Activated B cell treated with CpG ODN at 0.5 μM for 24 hours (primary cell): ENCODE results near the gene VPS11. TPM values are rescaled to one million over a fixed set of nuclear protein-coding genes. Genes with fewer than 3 reads are reported as not detected.

Experiments used
- ATAC-seq: fragments of 200-7000 bp; cut with Tn5 transposase; one replicate; pipeline ENCODE4 v1.10.0; 2021; ENCODE audit warnings: low read depth, mild to moderate bottlenecking, moderate library complexity
- CTCF ChIA-PET: fragments of 350-600 bp; sonication (Branson Sonifier 250); formaldehyde crosslinking; loops from one replicate; lab custom pipeline; 2021; ENCODE audit warnings: antibody characterized with exemption; lab: Charles Lee
- POLR2A ChIA-PET: fragments of 350-600 bp; sonication (Branson Sonifier 250); formaldehyde crosslinking; loops from one replicate; lab custom pipeline; 2021; ENCODE audit warnings: antibody characterized with exemption; lab: Charles Lee
- DNase-seq: peaks from one replicate; pipeline ENCODE4 v3.0.0; 2022
- H3K27ac Mint-ChIP-seq: one replicate; pipeline ENCODE4 v1.8.0; 2020; ENCODE audit warnings: mixed read lengths
- H3K27me3 Mint-ChIP-seq: one replicate; pipeline ENCODE4 v1.8.0; 2021; ENCODE audit warnings: mixed read lengths
- H3K36me3 Mint-ChIP-seq: one replicate; pipeline ENCODE4 v1.8.0; 2021; ENCODE audit warnings: low read depth, mixed read lengths
- H3K4me1 Mint-ChIP-seq: one replicate; pipeline ENCODE4 v1.8.0; 2021; ENCODE audit warnings: mixed read lengths
- H3K4me3 Mint-ChIP-seq: one replicate; pipeline ENCODE4 v1.8.0; 2020; ENCODE audit warnings: mild to moderate bottlenecking, mixed read lengths
- H3K9me3 Mint-ChIP-seq: one replicate; pipeline ENCODE4 v1.8.0; 2020; ENCODE audit warnings: mixed read lengths
- CTCF ChIP-seq: fragments of 200-600 bp; IDR thresholded peaks from one replicate; pipeline ENCODE4 v1.8.0; 2022; ENCODE audit warnings: antibody characterized with exemption, mild to moderate bottlenecking
- intact Hi-C: fragments of 100-400 bp; cut with micrococcal nuclease; formaldehyde crosslinking; loops from one replicate; pipeline ENCODE4 v1.15.1; 2024
- total RNA-seq: library from RNA; stranded (reverse); gene quantifications from 2 replicates; pipeline ENCODE4 v1.2.3, GENCODE V29; 2022

VPS11 gene
- total RNA-seq, 1 donor from 2014 or later = 53.6 TPM

- Mint-ChIP-seq H3K9me3 (no peaks in the 10 kb centered on the region), H3K36me3 (peaks cover 70% of the 10 kb centered on the region), H3K4me1 (peaks cover 5% of the 10 kb centered on the region), H3K27ac (no peak overlapping the region), H3K4me3 (no peak overlapping the region), H3K27me3 (no peaks in the 10 kb centered on the region)
- no peak for ATAC-seq
- ChIA-PET POLR2A (no interaction called here), CTCF (no interaction called here)
- no peak for DNase-seq
- intact Hi-C loops = no loop called here
- TF ChIP-seq CTCF = no peak
Observed at GRCh38 chr11:119130662-119131061, 63.0 kb downstream of the VPS11 start.

Other genes with a start within 250 kb of the VPS11 start
- gene CXCR5, start 183.9 kb upstream of the VPS11 start, total RNA-seq = 198 and 199 TPM in 2 replicates
- 20.4 and 21.9 TPM in 2 replicates for gene BCL9L, start 141.9 kb upstream of the VPS11 start, total RNA-seq
- 0.27 TPM in 1 of 2 replicates, not detected in the other for gene UPK2, start 111.5 kb upstream of the VPS11 start, total RNA-seq
- not detected in 2 replicates for gene FOXR1, start 96.1 kb upstream of the VPS11 start, total RNA-seq
- gene CENATAC, start 69.7 kb upstream of the VPS11 start, total RNA-seq = 66.4 and 85.7 TPM in 2 replicates
- gene RPS25, start 49.5 kb upstream of the VPS11 start, total RNA-seq = 2,191 and 2,534 TPM in 2 replicates
- gene TRAPPC4, start 49.1 kb upstream of the VPS11 start, total RNA-seq = 56.8 and 60.1 TPM in 2 replicates
- 12.0 and 12.1 TPM in 2 replicates for gene SLC37A4, start 36.9 kb upstream of the VPS11 start, total RNA-seq
- gene HYOU1, start 10.6 kb upstream of the VPS11 start, total RNA-seq = 120 and 122 TPM in 2 replicates
- 17.5 and 26.9 TPM in 2 replicates for gene HMBS, start 17.1 kb downstream of the VPS11 start, total RNA-seq
- gene DPAGT1, start 34.0 kb downstream of the VPS11 start, total RNA-seq = 31.0 and 33.1 TPM in 2 replicates
- gene C2CD2L, start 39.5 kb downstream of the VPS11 start, total RNA-seq = 6.5 and 6.7 TPM in 2 replicates
- gene HINFP, start 53.8 kb downstream of the VPS11 start, total RNA-seq = 47.8 and 62.6 TPM in 2 replicates
- gene ABCG4, start 81.2 kb downstream of the VPS11 start, total RNA-seq = not detected in 2 replicates
- gene NLRX1, start 100.9 kb downstream of the VPS11 start, total RNA-seq = 9.8 TPM in 2 replicates
- gene NHERF4, start 117.7 kb downstream of the VPS11 start, total RNA-seq = 0.13 and 0.27 TPM in 2 replicates
- 26.2 and 27.8 TPM in 2 replicates for gene CBL, start 138.5 kb downstream of the VPS11 start, total RNA-seq
- 0.15 and 0.20 TPM in 2 replicates for gene MCAM, start 249.3 kb downstream of the VPS11 start, total RNA-seq